Parathyroid adenoma (tissue), 2 donors: ENCODE data around the gene C2CD4D.

ENCODE experiments used
- H2AFZ ChIP-seq: fragments of 300-600 bp; sonication (generic); one replicate; pipeline ENCODE4 v1.7.0; 2017; ENCODE audit warnings: antibody characterized with exemption, mild to moderate bottlenecking
- H3K27ac ChIP-seq: fragments of 300-600 bp; sonication (generic); one replicate; pipeline ENCODE4 v1.7.0; 2017
- H3K27me3 ChIP-seq: fragments of 300-600 bp; sonication (generic); one replicate; pipeline ENCODE4 v1.7.0; 2017; ENCODE audit warnings: low read length; ENCODE audit not compliant: control insufficient read depth, insufficient read depth
- H3K36me3 ChIP-seq: fragments of 300-600 bp; sonication (generic); one replicate; pipeline ENCODE4 v1.7.0; 2017; ENCODE audit warnings: low read length; ENCODE audit not compliant: control insufficient read depth, insufficient read depth
- H3K4me1 ChIP-seq: fragments of 300-600 bp; sonication (generic); one replicate; pipeline ENCODE4 v1.7.0; 2017; ENCODE audit warnings: control low read depth
- H3K4me2 ChIP-seq: fragments of 300-600 bp; sonication (generic); one replicate; pipeline ENCODE4 v1.7.0; 2017; ENCODE audit warnings: low read length
- H3K4me3 ChIP-seq: fragments of 300-600 bp; sonication (generic); one replicate; pipeline ENCODE4 v1.7.0; 2017; ENCODE audit warnings: low read depth, low read length
- H3K79me2 ChIP-seq: fragments of 300-600 bp; sonication (generic); one replicate; pipeline ENCODE4 v1.7.0; 2017; ENCODE audit warnings: control low read depth
- H3K9ac ChIP-seq: fragments of 300-600 bp; sonication (generic); one replicate; pipeline ENCODE4 v1.7.0; 2017; ENCODE audit warnings: mild to moderate bottlenecking
- H3K9me3 ChIP-seq: fragments of 300-600 bp; sonication (generic); one replicate; pipeline ENCODE4 v1.7.0; 2017; ENCODE audit warnings: low read length; ENCODE audit not compliant: control insufficient read depth
- CTCF ChIP-seq: fragments of 300-600 bp; sonication (generic); IDR thresholded peaks from one replicate; pipeline ENCODE4 v1.7.0; 2017; ENCODE audit warnings: antibody characterized with exemption, mild to moderate bottlenecking
- donor health status: primary hyperparathyroidism.

C2CD4D gene

GRCh38 chr1:151840421-151840820 lies 801 bp upstream of the C2CD4D start:
- Histone ChIP-seq H3K9ac (no peak overlapping the region), H3K4me3 (peak overlapping the region; percentile 56), H3K27ac (no peak overlapping the region), H2AFZ (no peak overlapping the region), H3K36me3 (no peaks in the 10 kb centered on the region), H3K9me3 (no peaks in the 10 kb centered on the region), H3K79me2 (no peaks in the 10 kb centered on the region), H3K4me1 (peaks cover 7% of the 10 kb centered on the region), H3K27me3 (no peaks in the 10 kb centered on the region), H3K4me2 (peak overlapping the region; percentile 82)
- TF ChIP-seq CTCF: no peak

DNA sequence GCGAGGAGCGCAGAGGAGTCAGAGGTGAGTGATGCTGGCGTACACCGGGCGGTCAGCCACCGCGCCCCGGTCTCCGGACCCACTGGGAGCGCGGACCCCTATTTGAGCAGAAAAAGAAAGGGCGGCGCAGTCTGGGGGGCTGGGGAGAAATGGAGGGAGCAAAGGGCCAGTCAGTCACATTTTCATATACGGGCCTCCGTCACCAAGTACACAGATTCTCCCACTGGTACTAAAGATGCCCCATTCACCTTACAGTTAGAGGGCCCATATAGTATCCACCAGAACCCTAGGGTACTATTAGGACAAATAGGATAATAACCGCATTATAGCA lies 573 bp downstream of the C2CD4D start:
- H3K79me2 ChIP-seq: no peaks in the 10 kb centered on the region
- H3K9ac ChIP-seq: no peak overlapping the region
- peak overlapping the region; percentile 56 for H3K4me3 ChIP-seq
- no peaks in the 10 kb centered on the region for H3K9me3 ChIP-seq
- no peak overlapping the region for H2AFZ ChIP-seq
- peak overlapping the region; percentile 82 for H3K4me2 ChIP-seq
- H3K36me3 ChIP-seq: no peaks in the 10 kb centered on the region
- H3K27ac ChIP-seq: no peak overlapping the region
- H3K4me1 ChIP-seq: peaks cover 7% of the 10 kb centered on the region
- TF ChIP-seq CTCF: no peak
- no peaks in the 10 kb centered on the region for H3K27me3 ChIP-seq

- Histone ChIP-seq H3K79me2 (no peaks in the 10 kb centered on the region), H3K4me3 (no peak overlapping the region), H3K27me3 (no peaks in the 10 kb centered on the region), H2AFZ (no peak overlapping the region), H3K9ac (no peak overlapping the region), H3K36me3 (no peaks in the 10 kb centered on the region), H3K27ac (no peak overlapping the region), H3K4me1 (peaks cover 9% of the 10 kb centered on the region), H3K4me2 (no peak overlapping the region), H3K9me3 (no peaks in the 10 kb centered on the region)
- TF ChIP-seq CTCF: no peak
These were observed 1.2 kb downstream of the C2CD4D start for GRCh38 chr1:151838222-151839081.

DNA sequence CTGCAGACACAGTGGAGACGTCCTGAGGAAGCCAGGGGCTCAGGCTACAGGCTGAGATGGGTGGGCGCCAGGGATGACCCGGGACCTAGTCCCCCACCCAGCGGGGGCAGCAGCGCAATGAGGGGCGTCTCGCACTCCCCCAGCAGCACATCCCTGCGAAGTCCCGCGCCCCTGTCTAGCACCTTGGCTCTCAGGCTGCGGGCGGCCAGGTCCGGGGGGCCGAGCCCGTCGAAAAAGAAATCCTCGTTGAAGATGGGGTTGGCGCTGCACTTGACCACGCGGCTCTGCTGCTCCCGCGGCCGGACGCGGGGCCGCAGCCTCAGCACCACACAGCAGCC lies 1.8 kb downstream of the C2CD4D start:
- TF ChIP-seq CTCF: no peak
- peaks cover 10% of the 10 kb centered on the region for H3K4me1 ChIP-seq
- no peaks in the 10 kb centered on the region for H3K27me3 ChIP-seq
- H3K9ac ChIP-seq: no peak overlapping the region
- H3K4me2 ChIP-seq: no peak overlapping the region
- H3K9me3 ChIP-seq: no peaks in the 10 kb centered on the region
- H3K27ac ChIP-seq: no peak overlapping the region
- H2AFZ ChIP-seq: no peak overlapping the region
- H3K4me3 ChIP-seq: no peak overlapping the region
- H3K79me2 ChIP-seq: no peaks in the 10 kb centered on the region
- no peaks in the 10 kb centered on the region for H3K36me3 ChIP-seq

DNA sequence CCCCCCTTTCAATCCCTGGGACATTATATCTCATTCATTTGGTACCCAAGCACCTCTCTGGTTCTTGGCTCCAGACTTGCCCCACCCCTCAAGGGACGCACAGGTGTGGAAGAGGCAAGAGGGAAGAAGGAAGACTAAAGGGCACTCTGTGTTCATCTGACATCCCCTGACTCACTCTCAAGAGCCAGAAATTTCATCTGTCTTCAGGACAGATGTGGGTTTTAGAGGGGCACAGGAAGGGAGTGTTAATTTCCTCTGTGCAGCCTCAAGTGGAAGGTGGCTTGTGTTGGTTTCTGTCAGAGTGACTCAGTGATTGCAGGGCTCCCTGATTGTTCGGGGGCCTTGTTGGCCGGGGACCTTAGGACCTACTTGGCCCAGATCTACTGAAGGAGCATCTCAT lies 2.4 kb downstream of the C2CD4D start:
- Histone ChIP-seq H3K27me3 (no peaks in the 10 kb centered on the region), H3K4me2 (peak overlapping the region; percentile 52), H3K79me2 (no peaks in the 10 kb centered on the region), H2AFZ (no peak overlapping the region), H3K9ac (no peak overlapping the region), H3K9me3 (no peaks in the 10 kb centered on the region), H3K4me3 (no peak overlapping the region), H3K4me1 (peaks cover 12% of the 10 kb centered on the region), H3K36me3 (no peaks in the 10 kb centered on the region), H3K27ac (peak overlapping the region; percentile 60)
- TF ChIP-seq CTCF: no peak
